ENCODE results near the gene MELTF. TPM values are rescaled to one million over a fixed set of nuclear protein-coding genes. Genes with fewer than 3 reads are reported as not detected.
A peak's percentile ranks its signal among the peaks of the same experiment; 100 is the strongest.

Gene MELTF
- total RNA-seq, 4 donors from 2014 or later = 0.77 to 18.0 (median 6.3) TPM

GRCh38 chr3:197003461-197004385, 25.9 kb downstream of the MELTF start:
- Histone ChIP-seq H3K36me3 (no peaks in the 10 kb centered on the region), H3K27me3 (no peaks in the 10 kb centered on the region), H3K4me1 (no peaks in the 10 kb centered on the region), H3K9me3 (no peaks in the 10 kb centered on the region), H3K4me3 (peak overlapping the region; percentile 33 to 52), H3K27ac (peak overlapping the region; percentile 85 to 94)
- intact Hi-C loops (cut with DNase I; ENCODE audit: low total_unique reads) = loop anchor here (10.0 kb wide), 1 partner anchor 181 kb away; no protein-coding TSS in a partner anchor
- TF ChIP-seq POLR2A (IDR thresholded peaks at IDR 0.05) (no peak), CTCF (IDR thresholded peaks at IDR 0.05) (no peak)
- DNase-seq = peak in 1 of 2 donors; percentile 26

- intact Hi-C loops (cut with DNase I; ENCODE audit: low total_unique reads) = loop anchor here (10.0 kb wide), 1 partner anchor 182 kb away; no protein-coding TSS in a partner anchor
- Histone ChIP-seq H3K27ac (peak overlapping the region; percentile 85 to 94), H3K27me3 (no peaks in the 10 kb centered on the region), H3K9me3 (no peaks in the 10 kb centered on the region), H3K36me3 (no peaks in the 10 kb centered on the region), H3K4me1 (no peaks in the 10 kb centered on the region), H3K4me3 (peak overlapping the region; percentile 33 to 52)
- peak; percentile 43 to 94 (median 85) for TF ChIP-seq CTCF (IDR thresholded peaks at IDR 0.05)
- TF ChIP-seq POLR2A (IDR thresholded peaks at IDR 0.05) = peak in 1 of 2 donors; percentile 35
- peak; percentile 66 to 80 for DNase-seq
Observed at GRCh38 chr3:197002701-197003454, 26.7 kb downstream of the MELTF start.

GRCh38 chr3:197001972-197002700, 27.5 kb downstream of the MELTF start:
- Histone ChIP-seq H3K4me3 (peak overlapping the region; percentile 33 to 52), H3K36me3 (no peaks in the 10 kb centered on the region), H3K4me1 (no peaks in the 10 kb centered on the region), H3K27ac (peak overlapping the region; percentile 85 to 94), H3K27me3 (no peaks in the 10 kb centered on the region), H3K9me3 (no peaks in the 10 kb centered on the region)
- TF ChIP-seq CTCF (IDR thresholded peaks at IDR 0.05) (no peak), POLR2A (IDR thresholded peaks at IDR 0.05) (no peak)
- intact Hi-C loops (cut with DNase I; ENCODE audit: low total_unique reads) = loop anchor here (10.0 kb wide), 1 partner anchor 183 kb away; no protein-coding TSS in a partner anchor
- DNase-seq = peak; percentile 30 to 55

GRCh38 chr3:197001106-197001971, 28.3 kb downstream of the MELTF start:
- Histone ChIP-seq H3K27me3 (no peaks in the 10 kb centered on the region), H3K36me3 (no peaks in the 10 kb centered on the region), H3K4me1 (no peaks in the 10 kb centered on the region), H3K9me3 (no peaks in the 10 kb centered on the region), H3K4me3 (no peak overlapping the region), H3K27ac (peak overlapping the region; percentile 85 to 94)
- intact Hi-C loops (cut with DNase I; ENCODE audit: low total_unique reads) = loop anchor here (10.0 kb wide), 1 partner anchor 183 kb away; no protein-coding TSS in a partner anchor
- TF ChIP-seq CTCF (IDR thresholded peaks at IDR 0.05) = no peak
- TF ChIP-seq POLR2A (IDR thresholded peaks at IDR 0.05) = no peak
- no peak for DNase-seq

All from uterus (tissue), 4 donors.